ENCODE measurements around the gene ADCY1.
"Not testable (repeated sequence)": the region's sequence is repeated elsewhere in the genome, so short reads cannot be mapped to it uniquely, and the experiment has no call there.

Gene ADCY1

GRCh38 chr7:45756333-45756732 lies 182.2 kb downstream of the ADCY1 start:
- not testable (repeated sequence) for H3K9me3 ChIP-seq (ENCODE audit: insufficient read depth, low read depth, low read length); H2AFZ ChIP-seq (ENCODE audit: low read length); H4K20me1 ChIP-seq (ENCODE audit: insufficient read depth, low read length, poor library complexity, severe bottlenecking); H3K4me3 ChIP-seq (ENCODE audit: low read length, poor library complexity, severe bottlenecking); H3K27me3 ChIP-seq (ENCODE audit: insufficient read depth, low read length, poor library complexity, severe bottlenecking); H3K4me2 ChIP-seq (ENCODE audit: low read depth, low read length, poor library complexity, severe bottlenecking); H3K9me2 ChIP-seq (replicated peaks; ENCODE audit: low read depth, low read length); H3F3A ChIP-seq (ENCODE audit: low read depth); H3K9ac ChIP-seq (ENCODE audit: low read depth, low read length, poor library complexity, severe bottlenecking); H3K4me1 ChIP-seq (ENCODE audit: insufficient read depth, low read length, poor library complexity, severe bottlenecking); H3K79me2 ChIP-seq (ENCODE audit: insufficient read depth, low read length); H3K36me3 ChIP-seq (ENCODE audit: insufficient read depth, low read length)

GRCh38 chr7:45756757-45757156 lies 182.6 kb downstream of the ADCY1 start:
- H3K79me2 ChIP-seq (ENCODE audit: insufficient read depth, low read length) = not testable (repeated sequence)

GRCh38 chr7:45759464-45759863 lies 185.3 kb downstream of the ADCY1 start:
- H3K9ac ChIP-seq (ENCODE audit: low read depth, low read length, poor library complexity, severe bottlenecking); H2AFZ ChIP-seq (ENCODE audit: low read length): not testable (repeated sequence)

More at GRCh38 chr7:45756757-45757156, 182.6 kb downstream of the ADCY1 start:
- not testable (repeated sequence) for H3K9me2 ChIP-seq (replicated peaks; ENCODE audit: low read depth, low read length); H3K9ac ChIP-seq (ENCODE audit: low read depth, low read length, poor library complexity, severe bottlenecking); H3K36me3 ChIP-seq (ENCODE audit: insufficient read depth, low read length); H3F3A ChIP-seq (ENCODE audit: low read depth); H3K4me2 ChIP-seq (ENCODE audit: low read depth, low read length, poor library complexity, severe bottlenecking); H3K9me3 ChIP-seq (ENCODE audit: insufficient read depth, low read depth, low read length); H3K4me1 ChIP-seq (ENCODE audit: insufficient read depth, low read length, poor library complexity, severe bottlenecking); H3K27me3 ChIP-seq (ENCODE audit: insufficient read depth, low read length, poor library complexity, severe bottlenecking); H2AFZ ChIP-seq (ENCODE audit: low read length); H3K4me3 ChIP-seq (ENCODE audit: low read length, poor library complexity, severe bottlenecking); H4K20me1 ChIP-seq (ENCODE audit: insufficient read depth, low read length, poor library complexity, severe bottlenecking)
- 0 out of 2 replicates have a peak, but pooled peaks have one; percentile 16 for TF ChIP-seq CTCF (conservative IDR thresholded peaks at IDR 0.05; ENCODE audit: low read length)

GRCh38 chr7:45761545-45762205 lies 187.5 kb downstream of the ADCY1 start:
- not testable (repeated sequence) for H3K9ac ChIP-seq (ENCODE audit: low read depth, low read length, poor library complexity, severe bottlenecking); H3K79me2 ChIP-seq (ENCODE audit: insufficient read depth, low read length); H3K4me2 ChIP-seq (ENCODE audit: low read depth, low read length, poor library complexity, severe bottlenecking); H2AFZ ChIP-seq (ENCODE audit: low read length); H3K9me3 ChIP-seq (ENCODE audit: insufficient read depth, low read depth, low read length); H3F3A ChIP-seq (ENCODE audit: low read depth); H4K20me1 ChIP-seq (ENCODE audit: insufficient read depth, low read length, poor library complexity, severe bottlenecking); H3K9me2 ChIP-seq (replicated peaks; ENCODE audit: low read depth, low read length); H3K4me3 ChIP-seq (ENCODE audit: low read length, poor library complexity, severe bottlenecking); H3K36me3 ChIP-seq (ENCODE audit: insufficient read depth, low read length); H3K4me1 ChIP-seq (ENCODE audit: insufficient read depth, low read length, poor library complexity, severe bottlenecking); H3K27me3 ChIP-seq (ENCODE audit: insufficient read depth, low read length, poor library complexity, severe bottlenecking)

More at GRCh38 chr7:45759464-45759863, 185.3 kb downstream of the ADCY1 start:
- H3K27me3 ChIP-seq (ENCODE audit: insufficient read depth, low read length, poor library complexity, severe bottlenecking); H3F3A ChIP-seq (ENCODE audit: low read depth); H3K4me2 ChIP-seq (ENCODE audit: low read depth, low read length, poor library complexity, severe bottlenecking); H3K4me1 ChIP-seq (ENCODE audit: insufficient read depth, low read length, poor library complexity, severe bottlenecking); H3K36me3 ChIP-seq (ENCODE audit: insufficient read depth, low read length); H3K9me2 ChIP-seq (replicated peaks; ENCODE audit: low read depth, low read length); H3K79me2 ChIP-seq (ENCODE audit: insufficient read depth, low read length); H4K20me1 ChIP-seq (ENCODE audit: insufficient read depth, low read length, poor library complexity, severe bottlenecking); H3K4me3 ChIP-seq (ENCODE audit: low read length, poor library complexity, severe bottlenecking); H3K9me3 ChIP-seq (ENCODE audit: insufficient read depth, low read depth, low read length): not testable (repeated sequence)

GRCh38 chr7:45762225-45762994 lies 188.2 kb downstream of the ADCY1 start:
- not testable (repeated sequence) for H3K4me3 ChIP-seq (ENCODE audit: low read length, poor library complexity, severe bottlenecking); H3K9me2 ChIP-seq (replicated peaks; ENCODE audit: low read depth, low read length); H3K4me2 ChIP-seq (ENCODE audit: low read depth, low read length, poor library complexity, severe bottlenecking); H3K9ac ChIP-seq (ENCODE audit: low read depth, low read length, poor library complexity, severe bottlenecking); H3F3A ChIP-seq (ENCODE audit: low read depth); H4K20me1 ChIP-seq (ENCODE audit: insufficient read depth, low read length, poor library complexity, severe bottlenecking); H2AFZ ChIP-seq (ENCODE audit: low read length); H3K9me3 ChIP-seq (ENCODE audit: insufficient read depth, low read depth, low read length); H3K36me3 ChIP-seq (ENCODE audit: insufficient read depth, low read length); H3K27me3 ChIP-seq (ENCODE audit: insufficient read depth, low read length, poor library complexity, severe bottlenecking); H3K4me1 ChIP-seq (ENCODE audit: insufficient read depth, low read length, poor library complexity, severe bottlenecking)
- peaks cover 10% of the 10 kb centered on the region; the same call in 1 of the 2 replicates for H3K79me2 ChIP-seq (ENCODE audit: insufficient read depth, low read length)

- Histone ChIP-seq H3K79me2 (ENCODE audit: insufficient read depth, low read length) (peaks cover 19% of the 10 kb centered on the region; the same call in 1 of the 2 replicates), H3K4me2 (ENCODE audit: low read depth, low read length, poor library complexity, severe bottlenecking) (peak overlapping the region; percentile 92), H3K4me3 (ENCODE audit: low read length, poor library complexity, severe bottlenecking) (peak overlapping the region; percentile 87), H3K9ac (ENCODE audit: low read depth, low read length, poor library complexity, severe bottlenecking) (peak overlapping the region; percentile 85), H2AFZ (ENCODE audit: low read length) (peak overlapping the region; percentile 91)
- H3K9me2 ChIP-seq (replicated peaks; ENCODE audit: low read depth, low read length); H3K9me3 ChIP-seq (ENCODE audit: insufficient read depth, low read depth, low read length); H3K27me3 ChIP-seq (ENCODE audit: insufficient read depth, low read length, poor library complexity, severe bottlenecking); H3K36me3 ChIP-seq (ENCODE audit: insufficient read depth, low read length); H4K20me1 ChIP-seq (ENCODE audit: insufficient read depth, low read length, poor library complexity, severe bottlenecking); H3F3A ChIP-seq (ENCODE audit: low read depth); H3K4me1 ChIP-seq (ENCODE audit: insufficient read depth, low read length, poor library complexity, severe bottlenecking): not testable (repeated sequence)
These were observed 194.6 kb downstream of the ADCY1 start for GRCh38 chr7:45768516-45769394.

Data from Loucy (cell line).